Karpas-422 (cell line): ENCODE measurements around the gene UQCRFS1. TPM values are rescaled to one million over a fixed set of nuclear protein-coding genes. Genes with fewer than 3 reads are reported as not detected.
A peak's percentile ranks its signal among the peaks of the same experiment; 100 is the strongest.
"Not testable (repeated sequence)": the region's sequence is repeated elsewhere in the genome, so short reads cannot be mapped to it uniquely, and the experiment has no call there.

Experiments used
- DNase-seq: peaks from one replicate; pipeline ENCODE4 v3.0.0-alpha.2; 2015
- H2AFZ ChIP-seq: fragments of 200-600 bp; sonication (generic); 2 replicates; pipeline ENCODE4 v1.6.1; 2014; ENCODE audit warnings: antibody characterized with exemption, low read length, mixed read lengths
- H3K27ac ChIP-seq: fragments of 200-600 bp; sonication (generic); 2 replicates; pipeline ENCODE4 v1.5.1; 2014; ENCODE audit warnings: mild to moderate bottlenecking, low read length, moderate library complexity
- H3K27me3 ChIP-seq: fragments of 200-600 bp; sonication (generic); 2 replicates; pipeline ENCODE4 v1.6.1; 2014; ENCODE audit warnings: low read length, mixed read lengths
- H3K36me3 ChIP-seq: fragments of 200-600 bp; sonication (generic); 2 replicates; pipeline ENCODE4 v1.6.1; 2014; ENCODE audit warnings: low read length, mixed read lengths; ENCODE audit not compliant: insufficient read depth
- H3K4me1 ChIP-seq: fragments of 200-600 bp; sonication (generic); 2 replicates; pipeline ENCODE4 v1.6.1; 2014; ENCODE audit warnings: mild to moderate bottlenecking, low read length, mixed read lengths
- H3K4me2 ChIP-seq: fragments of 200-600 bp; sonication (generic); 2 replicates; pipeline ENCODE4 v1.6.1; 2014; ENCODE audit warnings: low read length, low read depth, mild to moderate bottlenecking; ENCODE audit not compliant: poor library complexity, severe bottlenecking
- H3K4me3 ChIP-seq: fragments of 200-600 bp; sonication (generic); 2 replicates; pipeline ENCODE4 v1.5.1; 2014; ENCODE audit warnings: mild to moderate bottlenecking, antibody characterized with exemption, low read length, mixed read lengths
- H3K79me2 ChIP-seq: fragments of 200-600 bp; sonication (generic); 2 replicates; pipeline ENCODE4 v1.6.1; 2014; ENCODE audit warnings: mild to moderate bottlenecking, low read length, mixed read lengths
- H3K9ac ChIP-seq: fragments of 200-600 bp; sonication (generic); 2 replicates; pipeline ENCODE4 v1.6.0; 2014; ENCODE audit warnings: low read length
- H3K9me2 ChIP-seq: fragments of 200-600 bp; sonication (generic), shearing (Covaris generic); replicated peaks from 2 replicates; pipeline ENCODE4 v1.6.0; 2014; ENCODE audit warnings: mild to moderate bottlenecking, low read length, moderate library complexity; ENCODE audit not compliant: insufficient read depth
- H3K9me3 ChIP-seq: fragments of 300-700, 200-600 bp; sonication (generic); 2 replicates; pipeline ENCODE4 v1.6.1; 2014; ENCODE audit warnings: low read length, mixed read lengths
- H4K20me1 ChIP-seq: fragments of 200-600 bp; sonication (generic); 2 replicates; pipeline ENCODE4 v1.6.1; 2014; ENCODE audit warnings: mild to moderate bottlenecking, antibody characterized with exemption, low read length, low read depth; ENCODE audit not compliant: insufficient read depth
- total RNA-seq: library from RNA; depleted of rRNA; stranded (reverse); fragments of >200 nt; shearing (Covaris generic); gene quantifications from 2 replicates; pipeline ENCODE4 v1.2.3, GENCODE V29; 2014; ENCODE audit warnings: low replicate concordance

UQCRFS1 gene
- total RNA-seq, 1 experiment from 2014 or later = 38.2 TPM

GRCh38 chr19:29211041-29211440 is 1.9 kb downstream of the UQCRFS1 start:
- peak overlapping the region; percentile 99 for H3K4me3 ChIP-seq
- DNase-seq, H3K27ac ChIP-seq, H3K27me3 ChIP-seq, H2AFZ ChIP-seq, H3K9ac ChIP-seq, H3K9me2 ChIP-seq, H3K9me3 ChIP-seq: not testable (repeated sequence)
- H3K4me2 ChIP-seq = peak overlapping the region; percentile 82
- peaks cover 30% of the 10 kb centered on the region for H3K36me3 ChIP-seq
- H3K4me1 ChIP-seq = peaks cover 17% of the 10 kb centered on the region
- H3K79me2 ChIP-seq = peaks cover 48% of the 10 kb centered on the region
- peaks cover 43% of the 10 kb centered on the region for H4K20me1 ChIP-seq

- H3K4me2 ChIP-seq, H3K9me3 ChIP-seq, H3K27me3 ChIP-seq, H3K4me3 ChIP-seq, DNase-seq, H3K9me2 ChIP-seq, H3K27ac ChIP-seq, H2AFZ ChIP-seq, H3K9ac ChIP-seq: not testable (repeated sequence)
- Histone ChIP-seq H3K4me1 (peaks cover 17% of the 10 kb centered on the region), H3K79me2 (peaks cover 48% of the 10 kb centered on the region), H3K36me3 (peaks cover 32% of the 10 kb centered on the region), H4K20me1 (peaks cover 45% of the 10 kb centered on the region)
Observed at GRCh38 chr19:29210502-29210901, 2.4 kb downstream of the UQCRFS1 start.

GRCh38 chr19:29207403-29208187 is 5.4 kb downstream of the UQCRFS1 start:
- H3K4me1 ChIP-seq, H3K27ac ChIP-seq, H3K4me2 ChIP-seq, H3K27me3 ChIP-seq, H2AFZ ChIP-seq, DNase-seq, H3K9ac ChIP-seq, H3K9me3 ChIP-seq, H3K9me2 ChIP-seq, H3K4me3 ChIP-seq: not testable (repeated sequence)
- H3K79me2 ChIP-seq = peaks cover 46% of the 10 kb centered on the region
- peaks cover 50% of the 10 kb centered on the region for H4K20me1 ChIP-seq
- peaks cover 32% of the 10 kb centered on the region for H3K36me3 ChIP-seq

- no peaks in the 10 kb centered on the region for H3K9me2 ChIP-seq
- no peaks in the 10 kb centered on the region for H3K9me3 ChIP-seq
- H3K79me2 ChIP-seq = peaks cover 35% of the 10 kb centered on the region
- H3K9ac ChIP-seq = no peak overlapping the region
- peaks cover 3% of the 10 kb centered on the region for H3K4me1 ChIP-seq
- no peak overlapping the region for H3K4me2 ChIP-seq
- no peak for DNase-seq
- H3K4me3 ChIP-seq = no peak overlapping the region
- peaks cover 43% of the 10 kb centered on the region for H4K20me1 ChIP-seq
- H3K27me3 ChIP-seq = no peaks in the 10 kb centered on the region
- H3K27ac ChIP-seq = no peak overlapping the region
- H3K36me3 ChIP-seq = peaks cover 30% of the 10 kb centered on the region
- H2AFZ ChIP-seq = no peak overlapping the region
Observed at GRCh38 chr19:29206453-29206852, 6.5 kb downstream of the UQCRFS1 start.

- no peaks in the 10 kb centered on the region for H3K27me3 ChIP-seq
- H3K4me2 ChIP-seq = no peak overlapping the region
- H3K79me2 ChIP-seq = 0 out of 2 replicates have a peak, but pooled peaks cover 3% of the 10 kb centered on the region
- no peak overlapping the region for H3K4me3 ChIP-seq
- H3K9me2 ChIP-seq = no peaks in the 10 kb centered on the region
- no peak for DNase-seq
- peaks cover 12% of the 10 kb centered on the region; the same call in 1 of the 2 replicates for H3K36me3 ChIP-seq
- no peak overlapping the region for H3K9ac ChIP-seq
- no peaks in the 10 kb centered on the region for H3K4me1 ChIP-seq
- no peaks in the 10 kb centered on the region for H3K9me3 ChIP-seq
- no peak overlapping the region for H3K27ac ChIP-seq
- H2AFZ ChIP-seq = no peak overlapping the region
- H4K20me1 ChIP-seq = peaks cover 17% of the 10 kb centered on the region; the same call in 1 of the 2 replicates
Observed at GRCh38 chr19:29202281-29202680, 10.7 kb downstream of the UQCRFS1 start.

DNA sequence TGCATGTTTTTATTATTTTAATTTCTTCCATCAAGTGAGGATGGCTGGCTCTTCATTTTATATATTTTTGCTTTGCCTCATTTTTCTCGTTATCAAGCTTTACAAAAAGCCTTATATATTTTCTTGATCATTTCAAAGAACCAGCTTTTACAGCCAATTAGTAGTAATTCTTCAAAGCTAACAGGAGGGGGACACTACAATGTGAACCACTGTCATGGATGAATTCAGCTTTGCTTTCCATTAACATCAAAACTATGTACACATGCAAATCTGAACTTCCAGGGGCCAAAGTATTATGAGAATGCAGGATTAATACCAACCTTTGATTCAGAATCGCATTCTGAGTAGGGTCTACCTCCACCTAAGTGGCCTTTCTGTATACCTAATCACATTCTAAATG is 11.1 kb downstream of the UQCRFS1 start:
- Histone ChIP-seq H3K9me3 (no peaks in the 10 kb centered on the region), H3K9ac (no peak overlapping the region), H3K9me2 (no peaks in the 10 kb centered on the region), H3K27me3 (no peaks in the 10 kb centered on the region), H3K4me3 (no peak overlapping the region), H3K4me2 (no peak overlapping the region), H3K36me3 (peaks cover 10% of the 10 kb centered on the region; the same call in 1 of the 2 replicates), H2AFZ (no peak overlapping the region), H3K4me1 (no peaks in the 10 kb centered on the region), H3K79me2 (0 out of 2 replicates have a peak, but pooled peaks cover 3% of the 10 kb centered on the region), H3K27ac (no peak overlapping the region), H4K20me1 (peaks cover 16% of the 10 kb centered on the region; the same call in 1 of the 2 replicates)
- DNase-seq = peak; percentile 54

DNA sequence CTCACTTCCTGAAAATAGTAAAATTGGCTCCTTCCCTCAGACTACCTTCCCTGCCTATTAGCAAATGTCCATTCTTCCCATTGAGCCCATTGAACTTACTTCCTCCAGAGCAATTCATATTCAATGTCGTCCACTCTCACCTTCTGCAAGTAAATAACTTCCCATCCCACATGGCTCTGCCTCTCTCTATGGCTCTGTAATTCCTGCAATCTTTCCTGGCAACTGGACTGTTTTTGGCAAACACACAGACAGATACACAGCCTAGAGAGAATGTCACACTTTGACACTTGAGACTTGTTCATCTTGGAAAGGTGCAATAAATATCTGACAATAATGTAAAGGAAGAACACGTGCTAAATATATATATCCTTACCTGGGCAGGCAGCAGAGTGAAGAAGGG is 18.3 kb downstream of the UQCRFS1 start:
- no peaks in the 10 kb centered on the region for H4K20me1 ChIP-seq
- no peaks in the 10 kb centered on the region for H3K36me3 ChIP-seq
- H3K27ac ChIP-seq = no peak overlapping the region
- no peak overlapping the region for H2AFZ ChIP-seq
- H3K9me2 ChIP-seq = no peaks in the 10 kb centered on the region
- H3K4me2 ChIP-seq = no peak overlapping the region
- DNase-seq = no peak
- no peaks in the 10 kb centered on the region for H3K79me2 ChIP-seq
- H3K4me1 ChIP-seq = no peaks in the 10 kb centered on the region
- no peak overlapping the region for H3K9ac ChIP-seq
- no peak overlapping the region for H3K4me3 ChIP-seq
- H3K9me3 ChIP-seq = no peaks in the 10 kb centered on the region
- no peaks in the 10 kb centered on the region for H3K27me3 ChIP-seq

DNA sequence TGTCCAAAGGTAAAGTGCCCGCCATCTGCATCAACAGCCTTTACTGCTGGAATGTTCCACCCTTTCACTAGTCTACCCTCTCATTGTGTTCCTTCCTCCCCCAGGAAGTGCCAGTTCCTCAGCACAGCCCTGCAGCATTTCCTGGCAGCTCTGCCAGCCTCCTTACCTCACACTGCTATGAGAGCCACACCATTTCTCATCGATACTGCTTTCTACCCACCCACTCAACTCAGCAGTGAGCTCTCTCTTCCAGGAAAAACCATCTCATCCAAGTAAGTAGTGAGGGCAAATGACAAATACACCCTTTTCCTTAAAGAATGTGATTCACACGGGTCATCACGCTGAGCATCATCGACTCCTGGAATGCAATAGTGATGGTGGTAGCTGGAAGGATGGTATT is 19.8 kb downstream of the UQCRFS1 start:
- H2AFZ ChIP-seq = no peak overlapping the region
- no peaks in the 10 kb centered on the region for H3K27me3 ChIP-seq
- H3K79me2 ChIP-seq = no peaks in the 10 kb centered on the region
- H4K20me1 ChIP-seq = no peaks in the 10 kb centered on the region
- DNase-seq = no peak
- no peak overlapping the region for H3K4me2 ChIP-seq
- no peaks in the 10 kb centered on the region for H3K9me3 ChIP-seq
- H3K9ac ChIP-seq = no peak overlapping the region
- H3K9me2 ChIP-seq = no peaks in the 10 kb centered on the region
- H3K4me3 ChIP-seq = no peak overlapping the region
- H3K27ac ChIP-seq = no peak overlapping the region
- no peaks in the 10 kb centered on the region for H3K36me3 ChIP-seq
- H3K4me1 ChIP-seq = no peaks in the 10 kb centered on the region
